Middle frontal gyrus (tissue), 1 donor: Measurements from ENCODE around the gene HOXC13.

Experiments
- DNase-seq: peaks from one replicate; pipeline ENCODE4 v3.0.0-alpha.2; 2015; ENCODE audit warnings: low spot score; ENCODE audit errors: extremely low spot score

HOXC13 gene, protein sequence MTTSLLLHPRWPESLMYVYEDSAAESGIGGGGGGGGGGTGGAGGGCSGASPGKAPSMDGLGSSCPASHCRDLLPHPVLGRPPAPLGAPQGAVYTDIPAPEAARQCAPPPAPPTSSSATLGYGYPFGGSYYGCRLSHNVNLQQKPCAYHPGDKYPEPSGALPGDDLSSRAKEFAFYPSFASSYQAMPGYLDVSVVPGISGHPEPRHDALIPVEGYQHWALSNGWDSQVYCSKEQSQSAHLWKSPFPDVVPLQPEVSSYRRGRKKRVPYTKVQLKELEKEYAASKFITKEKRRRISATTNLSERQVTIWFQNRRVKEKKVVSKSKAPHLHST

DNA sequence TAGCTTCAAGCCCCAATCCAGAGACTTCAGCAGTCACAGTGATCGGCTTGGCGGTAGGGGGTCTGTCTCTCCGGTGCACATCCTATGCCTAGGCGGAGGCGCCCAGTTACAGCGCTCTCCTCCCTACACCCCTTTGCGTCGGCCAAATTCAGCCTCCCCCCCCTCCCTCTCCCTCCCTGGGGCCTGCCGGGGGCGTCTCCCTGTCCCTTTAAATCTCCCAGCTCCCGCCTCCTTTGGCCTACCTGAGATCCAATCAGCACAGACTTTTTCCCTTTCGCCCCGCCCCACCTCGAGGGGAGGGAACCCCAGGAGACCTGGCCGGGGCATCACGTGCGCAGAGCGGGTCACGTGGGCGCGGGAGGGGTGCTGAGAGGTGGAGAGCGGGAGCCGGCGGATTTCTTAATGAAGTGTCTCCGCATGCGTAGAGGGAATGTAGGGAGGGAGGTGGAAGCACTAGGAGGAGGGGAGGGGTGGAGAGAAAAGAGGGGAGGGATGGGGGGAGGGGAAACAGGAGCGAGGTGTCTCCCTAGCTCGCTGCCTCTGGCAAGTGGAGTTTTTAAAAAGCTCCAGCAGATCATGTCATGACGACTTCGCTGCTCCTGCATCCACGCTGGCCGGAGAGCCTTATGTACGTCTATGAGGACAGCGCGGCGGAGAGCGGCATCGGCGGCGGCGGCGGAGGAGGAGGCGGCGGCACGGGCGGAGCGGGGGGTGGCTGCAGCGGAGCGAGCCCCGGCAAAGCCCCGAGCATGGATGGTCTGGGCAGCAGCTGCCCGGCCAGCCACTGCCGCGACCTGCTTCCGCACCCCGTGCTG is at the start of gene HOXC13:
Gene HOXC13 (plus strand): TSS at position 506 of the 815 bp plus-strand sequence. CDS start 76 bp downstream, at position 582.
- DNase-seq: no peak

DNA sequence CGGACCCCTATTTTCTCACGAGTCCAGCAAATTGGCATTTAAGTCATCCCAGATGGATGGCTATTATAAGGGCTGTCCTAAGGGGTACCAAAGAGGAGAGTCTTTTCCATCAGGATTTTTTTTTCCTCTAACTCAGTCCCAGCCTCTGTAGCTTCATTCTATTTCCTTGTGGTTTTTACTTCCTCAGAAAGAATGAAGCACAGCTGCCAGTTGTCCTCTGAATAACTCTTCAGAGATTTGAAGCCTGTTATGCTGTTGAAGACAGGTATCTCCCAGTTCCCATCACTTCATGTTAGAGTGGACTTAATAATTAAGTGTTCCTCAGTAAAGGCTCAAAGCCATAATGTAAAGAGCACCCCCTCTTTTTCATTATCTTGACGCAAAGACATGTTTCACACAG is 48.5 kb upstream of the HOXC13 start:
- DNase-seq: no peak

DNA sequence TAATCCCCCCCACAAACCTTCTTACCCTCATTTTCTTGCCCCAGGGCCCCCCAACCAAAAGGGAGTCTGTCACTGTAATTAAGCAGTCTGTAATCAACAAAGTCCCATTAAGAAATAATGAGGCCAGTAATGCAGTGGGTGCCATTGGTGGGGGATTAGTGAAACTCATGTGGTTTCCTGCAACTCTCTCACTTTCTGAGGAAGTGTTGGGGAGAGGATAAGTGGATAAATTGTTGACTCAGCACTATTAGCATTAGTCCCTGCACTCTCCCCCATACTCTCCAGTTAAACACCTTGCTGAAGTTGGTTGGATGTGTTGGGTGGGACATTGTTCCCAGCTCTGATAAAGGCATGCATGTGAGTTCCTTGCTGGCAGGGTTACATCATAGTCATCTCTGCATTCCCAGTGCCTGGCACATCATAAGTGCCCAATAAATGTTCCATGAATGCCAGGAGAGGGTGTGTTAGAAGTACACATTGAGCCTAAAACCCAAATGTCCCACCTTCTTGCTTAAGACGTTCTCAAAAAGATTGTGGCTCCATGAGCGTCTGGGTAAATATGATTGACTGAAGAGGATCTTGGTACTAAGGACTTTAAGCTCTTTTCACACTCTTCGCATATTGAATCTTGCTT is 45.8 kb upstream of the HOXC13 start:
- no peak for DNase-seq

DNA sequence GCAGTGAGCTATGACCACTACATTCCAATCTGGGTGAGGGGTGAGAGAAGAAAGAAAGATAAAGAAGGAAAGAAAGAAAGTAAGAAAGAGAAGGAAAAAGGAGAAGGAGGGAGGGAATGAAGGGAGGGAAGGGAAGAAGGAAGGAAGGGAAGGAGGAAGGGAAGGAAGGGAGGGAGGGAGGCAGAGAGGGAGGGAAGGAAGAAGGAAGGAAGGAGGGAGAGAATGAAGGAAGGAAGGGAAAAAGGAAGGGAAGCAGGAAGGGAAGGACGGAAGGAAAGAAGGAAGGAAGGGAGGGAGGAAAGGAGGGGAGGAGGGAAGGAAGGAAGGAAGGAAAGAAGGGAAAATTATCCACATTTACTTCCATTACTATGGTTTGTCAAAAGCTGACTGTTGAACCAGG is 39.4 kb upstream of the HOXC13 start:
- DNase-seq: no peak

DNA sequence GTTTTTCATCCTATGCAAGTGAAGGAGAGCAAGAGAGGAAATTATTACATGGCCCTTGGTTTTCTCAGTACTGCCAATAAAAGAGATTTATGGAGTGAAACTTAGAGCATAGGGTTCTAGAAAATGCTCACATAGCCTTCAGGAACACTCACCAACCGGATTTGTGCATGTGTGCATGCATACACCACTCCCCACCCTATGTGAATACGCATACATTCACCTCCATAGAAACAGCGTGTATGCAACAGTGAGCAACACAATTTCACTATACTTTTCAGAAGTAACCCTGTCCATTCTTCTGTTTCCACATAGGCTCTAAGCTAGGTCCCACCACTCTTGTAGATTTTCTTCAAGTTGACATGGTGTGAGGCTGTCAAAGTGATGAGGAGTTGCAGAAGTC is 31.5 kb upstream of the HOXC13 start:
- no peak for DNase-seq

DNA sequence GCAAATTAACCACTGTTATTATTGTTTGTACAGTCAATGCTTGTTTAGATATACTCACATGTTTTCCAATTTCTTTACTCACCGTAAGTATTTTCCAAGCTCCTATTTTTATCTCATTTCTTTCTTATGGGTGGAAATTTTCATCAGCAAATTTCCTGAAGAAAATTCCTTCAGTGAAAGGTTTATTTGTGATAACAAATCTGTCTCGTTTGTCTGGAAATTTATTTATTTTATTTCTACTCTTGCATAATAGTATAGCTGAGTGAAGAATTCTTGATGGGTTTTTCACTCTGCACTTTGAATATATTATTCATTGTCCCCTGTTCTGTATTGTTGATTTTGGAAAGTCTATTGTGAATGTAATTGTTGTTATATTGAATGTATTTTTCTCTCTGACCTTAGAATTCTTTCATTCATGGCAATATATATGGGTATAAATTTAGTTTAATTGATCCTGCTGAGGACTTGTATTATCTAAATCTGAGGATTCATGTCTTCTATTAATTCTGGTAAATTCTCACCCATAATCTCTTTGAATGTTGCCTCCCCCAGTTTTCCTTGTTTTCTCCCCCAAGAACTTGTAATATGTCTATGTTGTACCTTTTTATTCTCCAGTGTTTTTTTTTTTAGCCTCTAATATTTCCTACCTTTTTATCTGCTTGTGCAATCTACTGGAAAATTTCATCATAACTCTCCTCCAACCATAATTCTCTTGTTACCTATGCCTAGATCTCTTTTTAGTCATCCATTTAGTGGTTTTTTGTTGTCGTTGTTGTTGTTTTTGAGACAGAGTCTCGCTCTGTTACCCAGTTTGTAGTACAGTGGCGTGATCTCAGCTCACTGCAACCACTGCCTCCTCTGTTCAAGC is 21.6 kb upstream of the HOXC13 start:
- no peak for DNase-seq

DNA sequence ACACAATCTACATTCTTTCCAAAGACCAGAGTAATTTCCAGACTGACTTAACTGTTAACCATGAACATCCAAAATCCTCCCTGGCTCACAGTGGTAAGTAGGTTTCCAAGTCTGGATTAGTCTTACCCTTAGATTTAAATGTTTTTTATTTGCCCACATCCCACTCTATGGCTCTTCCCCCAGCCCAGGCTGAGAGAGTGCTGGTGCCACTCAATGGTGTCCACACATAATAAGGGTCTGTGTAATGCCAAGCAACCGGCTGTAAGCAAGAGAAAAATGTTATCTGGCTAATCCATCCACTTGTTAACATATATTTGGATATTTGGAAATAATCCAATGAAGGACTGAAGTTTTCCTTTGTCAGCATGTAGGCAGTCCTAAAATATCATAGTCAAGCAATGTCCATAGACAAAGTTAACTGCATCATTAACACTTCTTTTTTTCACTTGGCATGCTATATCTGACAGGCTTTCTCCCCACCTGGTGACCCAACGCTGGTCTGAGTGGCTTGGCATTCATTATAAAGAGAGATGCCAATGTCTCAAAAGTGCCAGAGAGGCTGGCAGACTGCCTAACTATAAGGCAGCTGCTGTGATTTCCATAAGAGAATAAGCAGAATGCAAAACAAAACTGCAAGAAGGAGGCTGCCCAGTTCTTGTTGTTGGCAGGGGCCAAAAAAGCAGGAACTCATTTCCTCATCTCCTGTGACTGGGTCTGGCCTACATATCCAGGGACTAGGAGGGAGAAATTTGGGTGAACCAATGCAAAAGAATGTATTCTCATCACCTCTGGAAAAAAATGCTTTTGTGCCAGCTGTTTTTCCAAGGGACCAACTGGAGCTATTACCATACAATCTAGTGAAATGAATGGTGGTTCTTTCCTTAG is 13.9 kb upstream of the HOXC13 start:
- DNase-seq: no peak

DNA sequence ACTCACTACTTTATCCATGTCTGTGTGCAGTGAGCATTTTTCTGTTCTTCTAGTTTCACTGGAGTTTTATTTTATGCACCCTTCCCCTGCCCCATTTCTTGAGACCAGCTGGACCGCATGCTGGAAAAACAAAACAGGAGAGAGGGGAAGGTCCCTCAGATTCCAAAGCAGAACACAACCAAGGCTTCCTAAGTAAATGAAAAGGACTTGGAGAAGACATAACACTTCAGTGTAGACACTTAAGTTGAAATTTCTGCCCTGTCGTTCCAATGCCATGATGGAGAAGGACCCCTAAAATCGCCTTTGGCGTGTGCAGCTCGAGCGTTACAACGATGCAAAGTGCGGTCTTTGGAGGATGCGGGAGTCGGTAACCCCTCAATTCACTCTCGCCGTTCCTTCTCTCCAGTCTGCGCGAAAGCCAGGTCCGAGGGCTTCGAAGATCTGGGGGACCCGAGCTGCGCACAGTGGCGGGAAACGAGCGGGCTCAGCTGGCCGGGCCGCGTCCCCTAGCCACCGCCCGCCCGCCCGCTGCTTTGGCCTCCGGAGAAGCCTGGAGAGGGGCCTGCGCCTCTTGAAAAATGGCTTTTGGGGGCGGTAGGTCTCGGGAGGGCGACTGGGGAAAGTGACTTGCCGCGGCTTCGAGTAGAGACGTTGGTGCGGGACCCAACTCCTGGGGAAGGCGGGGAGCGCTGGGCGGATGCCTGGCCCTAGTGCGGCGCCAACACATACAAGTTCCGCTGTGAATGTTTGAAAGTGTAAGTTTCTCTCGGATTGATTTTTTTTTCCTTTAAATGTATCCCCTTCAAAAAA is 11.2 kb upstream of the HOXC13 start:
- no peak for DNase-seq

DNA sequence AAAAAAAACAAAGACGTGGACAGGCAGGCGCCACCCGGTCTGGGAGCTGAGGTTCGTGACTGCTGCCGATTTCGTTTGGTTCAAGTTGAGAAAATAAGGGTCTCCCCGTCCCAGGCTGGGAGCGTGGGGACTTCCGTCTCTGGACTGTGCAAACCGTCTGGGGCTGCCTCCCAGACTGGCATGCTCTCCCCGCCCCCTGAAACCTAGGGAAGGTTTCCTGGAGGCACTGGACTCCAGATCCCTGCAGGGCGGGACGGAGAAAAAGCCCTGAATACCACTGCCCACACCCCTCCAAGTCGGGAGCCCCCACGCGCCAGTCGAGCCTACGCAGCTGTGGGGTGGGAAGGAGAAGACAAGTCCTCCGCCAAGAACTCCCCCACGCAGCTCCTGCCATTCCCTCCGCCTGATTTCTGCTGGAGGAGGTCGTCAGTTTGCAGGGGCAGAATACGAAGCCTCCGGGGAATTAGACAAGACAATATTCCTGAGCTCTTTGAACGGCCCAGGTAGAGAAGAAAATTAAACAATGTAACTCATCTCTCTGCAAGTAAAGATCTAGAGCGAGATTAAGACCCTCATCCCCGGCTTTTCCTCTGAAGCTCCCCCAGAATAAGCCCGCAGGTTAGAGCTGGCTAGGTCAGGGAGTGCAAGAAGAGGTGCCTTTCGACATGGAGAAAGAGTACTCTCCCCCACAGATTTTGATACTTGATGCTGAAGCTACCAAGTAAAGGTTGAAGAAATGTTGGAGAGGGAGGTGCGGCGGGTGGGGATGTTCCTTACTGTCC is 10.4 kb upstream of the HOXC13 start:
- DNase-seq: no peak

DNA sequence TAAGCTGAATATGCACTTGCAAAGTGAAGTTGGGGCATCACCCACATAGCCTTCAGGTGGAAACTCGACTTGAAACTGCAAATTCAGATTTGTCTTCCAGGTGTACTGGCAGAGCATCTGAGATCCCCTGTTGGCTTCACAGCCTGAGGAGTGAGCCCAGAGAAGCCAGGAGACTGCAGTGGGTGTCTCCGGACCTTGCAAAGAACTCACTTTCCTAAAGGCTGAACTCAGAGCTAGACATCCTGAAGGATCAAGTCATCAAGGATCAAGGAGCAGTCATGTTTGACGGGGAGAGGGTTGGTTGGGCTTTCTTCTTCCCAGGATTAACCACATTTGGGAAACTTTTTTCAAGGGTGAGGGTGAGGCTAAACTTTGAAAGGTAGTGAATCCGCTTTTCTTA is 9.1 kb upstream of the HOXC13 start:
- DNase-seq: no peak

DNA sequence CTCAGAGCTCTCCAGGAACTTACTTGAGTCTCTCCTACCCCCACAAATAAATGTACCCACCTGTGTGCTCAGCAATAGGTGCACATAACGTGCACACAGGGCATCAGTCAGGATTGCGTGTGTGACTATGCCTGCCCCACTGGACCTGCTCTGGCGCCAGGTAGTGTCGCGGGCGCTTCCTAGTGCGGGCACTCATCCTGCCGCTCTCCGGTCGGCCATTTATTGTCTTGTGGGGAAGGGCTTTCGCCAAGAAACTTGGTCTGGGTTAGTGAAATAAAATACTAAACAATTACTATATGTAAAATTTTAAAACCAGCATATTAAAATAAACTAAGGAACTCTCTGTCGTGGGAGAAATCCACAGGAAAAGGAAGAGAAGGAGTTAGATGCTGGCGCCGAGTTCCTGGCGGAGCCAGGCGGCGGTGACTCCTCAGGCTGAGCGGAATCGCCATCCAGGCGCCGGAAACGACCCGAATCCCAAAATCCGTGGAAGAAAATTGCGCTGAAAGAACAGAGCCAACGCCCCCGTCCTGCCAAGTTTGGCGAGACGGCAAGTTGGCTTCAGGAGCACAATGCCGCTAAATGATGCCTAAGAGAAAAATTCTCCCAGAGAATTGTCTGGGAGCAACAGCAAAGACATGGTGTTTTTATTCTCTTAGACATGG is 7.9 kb upstream of the HOXC13 start:
- no peak for DNase-seq

DNA sequence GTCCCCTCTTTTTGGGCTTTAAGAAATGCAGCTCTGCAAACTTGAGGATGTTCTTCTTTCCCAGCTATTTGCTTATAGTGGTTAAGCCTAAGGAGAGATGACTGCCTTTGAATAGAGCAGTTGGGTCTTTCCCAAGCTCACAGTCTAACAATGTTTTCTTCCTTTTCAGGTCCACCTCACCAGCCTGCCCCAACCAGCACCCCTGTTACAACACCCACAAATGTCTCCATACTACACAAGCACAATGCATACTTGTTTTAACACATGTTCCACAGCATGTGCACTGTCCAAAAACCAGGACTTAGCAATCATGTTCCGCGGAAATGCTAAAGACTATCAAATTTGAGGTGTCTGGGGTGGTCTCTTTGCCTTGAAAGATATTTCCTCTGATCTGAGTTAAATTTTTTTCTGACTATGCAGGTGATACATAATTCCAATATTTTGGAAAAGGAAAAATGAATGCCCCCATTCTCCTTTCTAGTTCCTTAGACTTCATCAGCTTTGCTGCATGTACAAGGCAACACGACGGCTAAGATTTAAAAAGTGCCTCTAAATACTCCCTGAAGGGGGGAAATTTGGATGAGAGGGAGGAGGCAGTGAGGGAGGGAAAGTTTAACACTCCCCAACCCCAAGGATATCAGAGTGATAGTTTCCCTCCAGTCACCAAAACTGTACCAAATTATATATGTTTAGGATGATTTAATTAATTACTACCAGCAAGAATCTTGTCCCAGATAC is 6.6 kb upstream of the HOXC13 start:
- DNase-seq: no peak

DNA sequence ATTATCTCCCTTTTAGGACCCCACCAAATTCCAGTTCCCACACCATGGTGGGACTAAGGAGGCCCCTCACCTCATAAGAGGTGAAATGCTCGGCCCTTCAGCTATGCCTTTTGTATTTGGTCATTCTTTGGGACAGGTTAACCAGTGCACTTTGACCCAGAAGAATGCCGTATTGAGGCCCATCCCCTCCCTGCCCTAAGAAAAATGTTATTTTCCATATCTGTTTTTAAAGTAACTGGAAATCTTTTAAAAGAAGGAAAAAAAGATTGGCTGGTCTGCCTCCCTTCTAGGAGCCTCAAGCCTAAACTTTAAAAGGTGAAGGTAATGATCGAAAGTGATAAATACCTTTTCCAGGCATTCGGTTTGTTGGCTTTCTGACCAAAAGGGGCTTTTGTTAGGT is 5.7 kb upstream of the HOXC13 start:
- DNase-seq: no peak

DNA sequence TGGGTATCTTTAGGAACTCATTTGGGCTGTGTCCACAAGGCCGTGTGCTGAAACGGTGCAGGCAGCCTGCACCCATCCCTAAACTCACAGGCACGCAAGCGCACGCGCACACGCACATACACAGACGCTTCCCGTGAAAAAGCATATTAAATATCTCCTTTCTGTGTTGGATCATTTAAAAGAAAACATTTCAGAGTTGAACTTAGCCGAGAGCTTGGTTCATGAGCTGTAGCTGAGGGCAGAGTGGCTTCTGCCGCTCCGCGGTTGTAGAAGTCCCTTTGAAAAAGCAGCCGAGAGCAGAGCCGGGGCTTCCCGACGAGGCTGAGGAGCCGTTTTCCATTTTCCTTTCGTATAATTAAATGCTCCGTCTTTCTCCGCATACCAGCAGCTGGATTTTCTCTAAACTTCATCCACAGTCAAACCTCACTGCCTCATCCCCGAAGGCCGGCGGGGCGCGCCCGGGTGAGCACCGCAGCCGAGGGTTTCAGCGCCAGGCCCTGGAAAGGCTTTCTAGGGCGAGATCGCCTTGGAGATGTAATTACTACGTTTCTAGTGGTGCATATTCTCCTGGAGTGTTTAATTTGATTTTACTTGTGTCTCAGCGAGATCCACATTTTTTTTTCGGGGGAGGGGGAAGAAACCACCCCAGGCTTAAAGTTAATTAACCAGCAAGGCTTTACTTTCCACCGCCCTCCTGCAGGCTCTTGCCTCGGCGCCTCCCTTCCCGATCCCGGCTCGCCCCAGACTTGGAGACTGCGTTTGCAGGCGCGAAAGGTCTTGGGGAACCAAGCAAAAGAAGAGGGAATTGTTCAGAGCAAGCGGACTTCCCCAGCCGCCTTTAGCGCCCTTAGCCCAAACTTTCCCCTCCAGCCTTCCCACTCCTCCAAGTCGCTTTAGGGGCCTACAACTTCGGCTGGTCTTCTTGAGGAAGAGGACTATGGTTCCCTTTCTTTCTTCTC is 3.0 kb upstream of the HOXC13 start:
- no peak for DNase-seq

DNA sequence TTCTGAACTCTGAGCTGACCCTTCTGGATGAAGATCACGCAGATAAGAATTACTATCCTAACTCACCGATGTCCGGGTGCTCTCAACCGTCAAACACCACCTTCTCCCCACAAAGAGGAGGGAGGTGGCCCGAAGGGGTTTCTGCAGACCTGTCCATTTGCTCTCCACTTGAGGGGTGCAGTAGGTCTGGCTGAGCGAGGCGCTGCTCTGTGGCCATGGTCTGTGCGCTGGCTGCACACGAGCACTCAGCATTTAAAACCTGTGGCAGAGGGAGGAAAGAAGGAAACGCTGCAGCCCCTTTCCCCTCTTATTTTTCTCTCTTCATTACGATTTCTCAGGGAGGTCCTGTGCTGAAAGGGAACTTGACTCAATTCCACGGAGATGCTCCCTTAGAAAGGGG is 1.5 kb upstream of the HOXC13 start:
- DNase-seq: no peak

DNA sequence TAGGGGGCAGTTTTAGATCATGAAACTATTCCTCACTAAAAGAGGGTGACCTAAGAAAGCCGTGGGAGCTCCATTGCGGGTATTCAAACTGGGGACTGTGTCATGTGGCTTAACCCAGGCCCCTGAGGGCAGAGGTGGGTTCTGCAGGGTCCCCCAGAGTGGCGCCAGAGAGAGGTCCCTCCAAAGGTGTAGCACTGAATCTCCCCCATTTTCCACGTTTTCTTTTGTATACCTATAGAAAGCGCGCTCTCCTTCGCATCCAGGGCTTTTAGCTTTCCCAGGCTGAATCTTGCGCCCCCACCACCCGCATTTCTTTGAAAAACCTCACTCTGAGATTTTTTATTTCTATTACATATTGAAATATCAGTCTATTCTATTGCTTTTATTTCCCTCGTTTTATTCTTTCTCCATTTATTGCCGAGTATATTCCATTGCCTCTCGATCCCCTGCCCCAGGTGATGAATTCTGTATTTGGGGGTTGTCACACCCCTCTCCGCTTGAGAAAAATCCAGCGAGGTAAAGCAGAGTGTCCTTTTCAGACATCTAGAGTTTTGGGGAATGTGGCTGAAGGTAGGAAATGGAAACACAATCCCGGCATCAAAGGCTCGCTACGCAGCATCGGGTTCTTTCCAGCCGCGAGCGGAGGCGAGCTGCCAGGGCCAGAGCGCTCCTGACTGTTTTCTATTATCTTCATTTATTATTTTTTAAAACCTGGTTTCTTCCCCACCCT is 870 bp upstream of the HOXC13 start:
- DNase-seq: no peak
